HG03045 (cell line): ENCODE data around the gene PDP2.
"Not testable (repeated sequence)": the region's sequence is repeated elsewhere in the genome, so short reads cannot be mapped to it uniquely, and the experiment has no call there.

Experiments
- ATAC-seq: cut with Tn5 transposase; IDR thresholded peaks from one replicate; pipeline ENCODE4 v1.9.1; 2021; ENCODE audit warnings: mild to moderate bottlenecking, moderate library complexity; ENCODE audit not compliant: unreplicated experiment

PDP2 gene

DNA sequence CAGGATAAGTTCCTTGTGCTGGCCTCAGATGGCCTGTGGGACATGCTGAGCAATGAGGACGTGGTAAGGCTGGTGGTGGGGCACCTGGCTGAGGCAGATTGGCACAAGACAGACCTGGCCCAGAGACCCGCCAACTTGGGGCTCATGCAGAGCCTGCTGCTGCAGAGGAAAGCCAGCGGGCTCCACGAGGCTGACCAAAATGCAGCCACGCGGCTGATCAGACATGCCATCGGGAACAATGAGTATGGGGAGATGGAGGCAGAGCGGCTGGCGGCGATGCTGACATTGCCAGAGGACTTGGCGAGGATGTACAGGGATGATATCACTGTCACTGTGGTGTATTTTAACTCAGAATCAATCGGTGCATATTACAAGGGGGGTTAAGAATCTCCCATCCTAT lies 5.2 kb downstream of the PDP2 start:
- no peak for ATAC-seq

DNA sequence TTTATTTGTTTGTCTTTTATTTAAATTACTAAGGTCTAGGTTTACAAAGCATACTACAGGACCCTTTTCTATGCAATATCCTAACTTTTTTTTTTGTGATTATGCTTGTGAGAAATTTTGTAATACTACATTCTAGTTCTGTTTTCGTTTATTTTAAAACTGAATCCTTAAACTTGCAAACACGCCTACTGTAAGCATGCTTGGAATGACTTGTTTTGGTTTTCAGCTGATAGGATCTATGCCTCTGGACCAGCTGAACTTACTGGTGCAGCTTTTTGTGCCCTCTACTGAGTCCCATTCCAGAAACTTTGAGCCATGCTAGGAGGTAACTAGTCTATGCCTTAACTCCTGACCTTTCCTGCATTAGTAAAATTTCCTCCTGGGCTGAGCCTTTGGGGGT lies 6.0 kb downstream of the PDP2 start:
- no peak for ATAC-seq

DNA sequence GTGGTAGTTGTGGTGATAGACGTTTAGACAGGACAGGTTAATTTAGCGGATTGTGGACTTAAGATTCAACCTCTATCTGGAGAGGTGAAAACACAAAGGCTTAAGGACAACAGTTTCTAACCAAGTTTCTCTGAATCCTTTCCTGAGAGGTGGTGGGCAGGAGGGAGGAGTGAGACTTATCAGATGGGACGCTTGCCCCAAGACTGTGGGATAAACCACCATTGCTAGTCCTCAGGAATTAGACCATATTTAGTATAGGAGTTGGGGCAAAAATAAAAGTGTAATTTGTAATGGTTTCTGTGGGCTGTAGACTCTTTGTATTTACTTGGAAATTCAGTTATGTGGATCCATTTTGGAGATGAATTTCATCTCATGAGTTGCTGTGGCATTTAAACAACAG lies 6.6 kb downstream of the PDP2 start:
- no peak for ATAC-seq

DNA sequence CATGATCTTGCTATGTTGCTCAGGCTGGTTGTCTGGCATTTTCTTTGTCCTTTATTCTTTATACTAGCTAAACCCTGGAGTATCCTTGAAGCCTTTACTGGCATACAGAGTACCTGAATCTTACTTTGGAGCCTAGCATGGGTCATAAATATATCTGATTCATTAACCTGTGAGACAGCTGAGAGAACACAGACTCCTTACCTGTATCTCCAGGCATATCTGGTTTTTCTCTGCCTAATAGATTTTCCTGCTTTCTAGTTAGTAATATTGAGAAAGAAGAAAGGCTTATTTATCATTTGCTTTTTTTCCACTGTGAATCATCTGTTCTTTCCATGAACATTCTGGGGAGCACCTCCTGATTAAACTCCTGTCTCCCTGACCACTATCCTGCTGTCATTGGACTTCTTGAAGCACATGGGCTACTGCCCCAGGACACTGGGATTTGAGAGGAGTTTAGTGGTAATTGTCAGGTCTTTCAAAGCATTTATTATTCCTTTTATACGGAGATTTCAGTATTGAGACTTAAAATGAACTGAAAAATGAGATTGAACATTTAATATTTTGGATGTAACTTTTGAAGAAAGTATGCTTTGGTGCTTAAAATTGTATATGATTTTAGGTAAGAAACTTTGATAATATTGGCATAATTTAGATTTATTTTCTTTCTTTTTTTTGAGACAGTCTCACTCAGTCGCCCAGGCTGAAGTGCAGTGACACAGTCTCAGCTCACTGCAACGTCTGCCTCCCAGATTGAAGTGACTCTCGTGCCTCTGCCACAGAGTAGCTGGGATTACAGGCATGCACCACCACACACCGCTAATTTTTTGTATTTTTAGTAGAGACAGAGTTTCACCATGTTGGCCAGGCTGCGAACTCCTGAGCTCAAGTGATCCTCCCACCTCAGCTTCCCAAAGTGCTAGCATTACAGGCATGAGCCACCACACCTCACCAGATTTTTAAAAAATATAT lies 8.6 kb downstream of the PDP2 start:
- no peak for ATAC-seq

DNA sequence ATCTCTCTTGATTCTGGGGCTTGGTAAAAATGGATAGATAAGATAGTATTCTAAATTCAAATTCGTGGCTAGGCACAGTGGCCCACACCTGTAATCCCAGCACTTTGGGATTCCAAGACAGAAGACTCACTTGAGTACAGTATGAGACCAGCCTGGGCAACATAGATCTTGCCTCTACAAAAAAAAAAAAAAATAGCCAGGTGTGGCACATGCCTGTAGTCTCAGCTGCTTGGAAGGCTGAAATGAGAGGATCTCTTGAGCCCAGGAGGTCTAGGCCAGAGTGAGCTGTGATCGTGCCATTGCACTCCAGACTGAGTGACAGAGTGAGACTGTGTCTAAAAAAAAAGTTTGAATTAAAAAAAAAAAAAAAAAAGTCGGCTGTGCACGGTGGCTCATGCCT lies 9.3 kb downstream of the PDP2 start:
- ATAC-seq: no peak

DNA sequence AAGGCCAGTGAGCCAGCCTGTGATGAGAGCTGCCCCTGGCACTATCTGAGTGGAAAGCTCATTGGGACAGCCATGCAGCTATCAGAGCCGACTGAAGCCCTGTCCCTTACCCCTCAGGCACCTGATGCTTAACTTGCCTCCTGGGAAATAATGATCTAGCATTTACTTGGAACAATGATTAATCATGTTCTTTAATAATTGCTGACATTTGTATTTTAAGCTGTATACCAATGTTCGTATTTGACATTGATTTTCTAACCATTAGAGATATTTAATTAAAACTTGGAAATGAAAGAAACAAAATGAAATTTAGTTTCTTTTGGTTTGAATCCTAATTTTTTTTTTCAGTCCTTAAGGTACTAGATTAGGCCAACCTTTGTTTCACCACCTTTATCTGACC lies 10.5 kb downstream of the PDP2 start:
- ATAC-seq: no peak

DNA sequence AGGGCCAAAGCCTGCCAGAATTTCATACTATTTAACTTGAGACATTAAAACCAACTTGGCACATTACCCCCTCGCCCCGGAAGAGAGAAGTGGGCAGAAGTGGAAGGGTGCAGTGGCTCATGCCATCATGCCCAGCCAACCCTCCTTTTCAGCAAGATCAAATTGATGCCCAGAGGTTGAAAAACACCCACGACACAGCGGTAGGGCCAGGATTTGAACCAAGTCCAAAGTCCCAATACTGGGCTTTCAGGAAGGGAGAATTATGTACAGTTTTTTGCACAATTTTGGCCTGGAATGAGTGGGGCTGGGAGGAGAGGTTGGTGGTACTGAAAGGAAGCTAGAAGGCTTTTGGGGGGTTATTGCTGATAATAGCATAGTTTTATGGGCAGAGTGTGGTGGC lies 11.0 kb downstream of the PDP2 start:
- ATAC-seq: no peak

DNA sequence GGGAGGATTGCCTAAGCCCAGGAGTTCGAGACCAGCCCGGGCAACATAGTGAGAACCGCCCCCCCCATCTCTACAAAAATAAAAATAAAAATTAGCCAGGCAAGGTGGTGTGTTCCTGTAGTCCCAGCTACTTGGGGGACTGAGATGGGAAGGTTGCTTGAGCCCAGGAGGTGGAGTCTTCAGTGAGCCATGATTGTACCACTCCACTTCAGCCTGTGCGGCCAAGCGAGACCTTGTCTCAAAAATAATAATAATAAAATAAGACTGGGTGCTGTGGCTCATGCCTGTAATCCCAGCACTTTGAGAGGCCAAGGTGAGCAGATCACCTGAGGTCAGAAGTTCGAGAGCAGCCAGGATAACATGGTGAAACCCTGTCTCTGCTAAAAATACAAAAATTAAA lies 11.5 kb downstream of the PDP2 start:
- ATAC-seq: no peak

DNA sequence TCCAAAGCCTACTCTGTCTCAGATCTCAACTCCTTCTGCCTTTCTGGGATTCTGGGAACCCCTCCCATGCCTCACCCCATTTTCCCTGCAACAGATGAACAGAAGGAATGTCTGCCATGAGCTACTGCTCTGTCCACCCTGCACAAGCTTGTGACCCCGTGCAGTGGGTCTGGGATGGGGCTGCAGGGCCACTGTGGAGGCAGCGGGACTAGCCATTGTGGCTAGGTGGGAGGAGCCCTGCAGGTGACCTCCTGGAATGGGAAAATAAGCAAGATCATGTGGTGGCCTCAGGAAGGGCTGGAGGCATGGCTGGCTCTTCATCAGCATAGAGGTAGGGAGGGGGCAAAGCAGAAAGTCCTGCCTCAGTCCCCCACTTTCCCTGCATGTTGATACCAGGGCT lies 13.7 kb downstream of the PDP2 start:
- no peak for ATAC-seq

DNA sequence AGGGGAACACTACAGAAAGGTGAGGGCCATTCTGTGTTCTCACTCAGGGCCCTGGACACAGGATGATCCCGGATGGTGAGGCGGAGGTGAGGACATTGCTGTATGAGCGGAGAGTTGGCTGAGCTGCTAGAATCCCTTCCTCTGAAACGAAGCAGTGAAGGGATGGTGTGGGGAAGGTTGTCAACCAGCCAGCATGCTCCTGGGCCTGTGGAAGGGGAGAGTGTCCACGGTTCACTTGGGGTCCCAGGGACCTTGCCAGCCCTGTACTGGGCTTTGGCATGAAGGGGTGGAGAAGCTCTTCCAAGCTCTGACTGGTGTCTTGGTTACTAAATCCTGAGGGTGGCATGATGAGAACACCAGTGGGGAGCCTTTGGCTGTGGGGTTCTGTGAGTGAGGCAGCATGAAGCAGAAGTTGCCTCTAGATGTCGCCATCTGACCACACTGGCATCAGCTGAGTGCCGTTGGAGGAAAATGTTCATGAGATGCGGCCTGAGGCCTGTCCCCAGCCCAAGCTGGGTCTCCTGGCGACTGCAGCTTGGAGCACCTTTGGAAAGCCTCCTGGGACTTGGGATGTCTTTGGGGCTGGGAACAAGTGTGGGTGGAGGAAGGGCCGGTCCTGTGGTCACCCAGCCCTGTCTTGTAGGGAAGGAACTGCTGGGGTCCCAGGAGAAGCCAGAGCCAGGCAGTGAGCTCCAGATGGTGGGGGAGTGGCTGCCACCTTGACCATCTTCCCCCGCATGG lies 14.8 kb downstream of the PDP2 start:
- no peak for ATAC-seq

DNA sequence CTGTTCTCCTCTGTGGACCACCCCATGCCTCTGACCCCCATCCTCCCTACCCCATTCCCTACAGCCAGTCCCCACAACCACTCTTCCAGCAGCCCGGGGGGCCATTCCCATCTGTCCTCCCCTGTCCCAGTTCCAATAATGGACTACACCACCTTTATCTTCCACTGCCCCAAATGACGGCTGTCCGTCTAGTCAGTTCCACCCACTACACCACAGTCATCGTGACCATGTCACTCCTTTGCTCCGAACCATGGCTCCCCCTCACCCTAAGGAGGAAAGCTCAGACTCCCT lies 15.3 kb downstream of the PDP2 start:
- no peak for ATAC-seq

DNA sequence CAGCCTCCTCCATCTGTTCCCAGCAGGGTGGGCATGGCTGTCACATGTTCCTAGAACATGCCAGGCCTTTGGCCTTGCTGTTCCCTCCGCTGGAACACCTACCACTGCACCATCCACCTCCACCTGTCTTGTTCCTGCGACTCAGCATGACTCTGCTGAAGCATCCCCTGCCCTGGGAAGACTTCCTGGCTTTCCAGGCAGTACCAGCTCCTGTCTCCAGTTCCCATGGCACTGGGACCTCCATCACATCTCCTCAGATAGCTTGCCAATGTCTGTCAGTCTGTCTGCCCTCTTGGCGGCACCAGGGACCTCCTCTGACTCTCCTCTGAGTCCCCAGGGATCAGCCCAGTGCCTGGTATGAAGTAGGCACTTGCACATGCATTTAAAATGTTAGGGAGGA lies 15.7 kb downstream of the PDP2 start:
- ATAC-seq: no peak

DNA sequence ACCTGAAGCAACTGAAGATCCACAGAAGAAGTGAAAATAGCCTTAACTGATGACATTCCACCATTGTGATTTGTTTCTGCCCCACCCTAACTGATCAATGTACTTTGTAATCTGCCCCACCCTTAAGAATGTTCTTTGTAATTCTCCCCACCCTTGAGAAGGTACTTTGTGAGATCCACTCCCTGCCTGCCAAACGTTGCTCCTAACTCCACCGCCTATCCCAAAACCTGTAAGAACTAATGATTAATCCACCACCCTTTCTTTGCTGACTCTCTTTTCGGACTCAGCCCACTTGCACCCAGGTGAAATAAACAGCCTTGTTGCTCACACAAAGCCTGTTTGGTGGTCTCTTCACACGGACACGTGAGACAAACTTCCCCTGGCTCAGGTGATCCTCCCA lies 16.4 kb downstream of the PDP2 start:
- ATAC-seq: not testable (repeated sequence)

DNA sequence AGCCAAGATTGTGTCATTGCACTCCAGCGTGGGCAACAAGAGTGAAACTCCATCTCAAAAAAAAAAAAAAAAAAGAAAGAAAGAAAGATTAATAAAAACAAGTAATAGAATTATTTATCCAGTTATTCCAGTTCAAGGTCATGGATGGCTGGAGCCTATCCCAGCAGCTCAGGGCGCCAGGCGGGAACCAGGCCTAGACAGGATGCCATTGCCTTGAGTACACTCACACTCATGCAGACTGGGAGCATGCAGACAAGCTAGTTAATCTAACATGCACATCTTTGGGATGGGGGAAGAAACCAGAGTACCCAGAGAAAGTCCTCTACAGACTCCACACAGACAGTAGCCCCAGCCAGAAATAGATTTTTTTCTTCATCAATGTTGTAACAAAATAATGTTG lies 17.9 kb downstream of the PDP2 start:
- no peak for ATAC-seq

DNA sequence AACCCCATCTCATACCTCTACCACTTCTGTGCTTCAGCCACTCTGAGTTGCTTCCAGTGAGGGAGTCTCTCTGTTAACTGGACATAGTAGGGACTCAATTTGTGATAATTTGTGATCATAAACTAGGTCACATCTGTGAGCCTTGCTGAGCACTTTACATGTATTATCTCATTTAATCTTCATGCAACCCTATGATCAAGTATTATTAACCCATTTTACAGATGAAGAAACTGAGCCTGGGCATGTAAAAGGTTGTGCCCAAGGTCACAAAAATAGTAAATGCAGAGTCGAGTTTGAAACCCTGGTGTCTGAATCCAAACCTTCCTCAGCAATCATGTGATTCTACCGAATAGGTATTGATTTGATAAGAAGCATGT lies 18.6 kb downstream of the PDP2 start:
- no peak for ATAC-seq

DNA sequence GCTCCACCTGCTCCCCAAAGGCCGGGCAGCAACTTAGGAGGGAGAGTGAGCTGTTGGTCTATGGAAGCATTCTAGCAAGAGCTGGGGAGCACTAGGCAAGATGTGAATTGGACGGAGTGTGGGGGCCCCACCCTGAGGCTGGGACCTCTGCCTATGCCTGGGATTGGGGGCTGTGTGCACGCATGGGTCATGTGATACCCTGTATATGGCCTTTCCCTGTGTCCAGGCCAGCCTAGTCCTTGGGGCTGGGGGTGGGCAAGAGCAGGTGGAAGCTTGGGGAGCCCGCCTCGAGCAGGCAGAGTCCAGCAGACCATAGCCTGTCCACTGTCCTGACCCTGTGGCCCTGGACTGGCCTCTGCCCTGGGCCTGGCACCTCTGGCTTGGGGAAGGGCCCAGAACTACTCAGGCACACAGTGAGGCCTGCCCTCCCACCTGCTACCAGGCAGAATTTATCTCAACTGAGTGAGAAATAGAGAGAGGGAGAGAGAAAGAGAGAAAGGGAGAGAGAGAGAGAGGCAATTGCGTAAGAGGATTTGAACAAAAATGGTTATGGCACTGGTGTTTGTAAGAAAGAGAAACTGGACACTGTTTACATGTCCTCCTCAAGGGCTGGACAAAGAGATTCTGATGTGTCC lies 19.1 kb downstream of the PDP2 start:
- ATAC-seq: no peak

DNA sequence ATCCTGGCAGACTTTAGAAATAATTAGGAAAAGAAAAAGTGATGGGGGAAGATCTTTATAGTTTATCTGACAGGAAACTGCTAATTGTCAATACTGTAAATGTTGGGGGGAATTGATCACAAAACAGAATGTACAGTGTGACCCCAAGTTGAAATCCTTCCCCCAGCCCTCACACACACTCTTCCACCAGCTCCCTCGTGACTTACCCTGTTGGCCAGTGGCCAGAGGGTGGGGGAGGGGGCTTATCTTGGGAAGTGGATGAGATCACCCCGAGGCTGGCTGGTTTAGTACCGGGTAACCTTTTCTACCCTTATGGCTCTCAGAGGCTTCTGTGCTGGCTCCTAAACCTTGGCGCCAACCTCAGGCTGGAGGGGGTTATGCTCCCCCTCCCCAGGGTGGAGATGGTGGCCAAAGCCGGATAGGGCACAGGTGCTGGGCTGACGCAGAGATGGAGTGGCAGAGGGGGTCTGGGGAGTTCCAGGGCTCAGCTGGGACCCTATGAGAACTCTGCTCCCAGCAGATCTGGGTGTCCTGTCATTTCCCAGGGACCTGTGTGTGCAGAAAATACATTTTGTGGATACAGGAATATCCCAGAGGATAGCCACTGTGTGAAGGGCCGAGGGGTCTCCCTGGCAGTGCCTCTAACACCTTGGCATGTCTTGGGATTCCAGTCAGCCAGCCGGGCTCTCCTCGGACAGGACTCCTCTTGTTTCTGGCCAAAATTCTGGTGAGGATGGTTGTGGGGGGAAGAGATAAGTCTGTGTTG lies 19.8 kb downstream of the PDP2 start:
- ATAC-seq: no peak

DNA sequence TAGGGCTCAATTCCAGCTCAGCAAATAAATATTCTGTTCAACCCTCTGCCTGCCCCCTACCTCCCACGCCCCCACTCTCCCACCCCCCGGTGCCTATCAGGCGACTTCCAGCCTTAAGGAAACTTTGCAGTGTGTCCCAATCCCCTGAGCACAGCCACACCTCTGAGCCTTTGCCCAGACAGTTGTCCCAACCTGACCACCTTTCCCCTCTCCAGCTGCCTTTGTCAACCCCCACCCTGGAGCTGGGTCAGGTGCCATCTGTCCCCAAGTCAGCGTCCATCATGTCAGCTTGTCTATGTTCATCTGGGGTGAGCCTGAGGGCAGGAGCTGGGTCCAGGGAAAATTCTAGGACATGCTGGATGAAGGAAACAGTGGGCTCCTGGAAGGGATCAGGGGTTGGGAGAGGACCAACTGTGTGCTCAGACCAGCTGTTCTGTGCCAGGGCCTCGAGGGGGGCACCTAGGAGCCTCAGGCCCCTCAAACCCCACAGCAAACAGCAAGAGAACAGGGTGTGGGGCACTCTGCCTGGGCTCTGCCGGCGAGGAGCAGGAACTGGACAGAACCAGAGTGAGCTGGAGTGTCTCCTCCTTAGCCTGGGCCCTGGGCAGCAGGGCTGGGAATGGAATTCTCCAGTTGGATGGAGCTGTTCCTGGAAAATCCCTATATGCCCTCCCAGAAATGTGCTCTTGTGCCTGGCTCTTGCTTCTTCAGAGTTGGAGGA lies 20.6 kb downstream of the PDP2 start:
- no peak for ATAC-seq

DNA sequence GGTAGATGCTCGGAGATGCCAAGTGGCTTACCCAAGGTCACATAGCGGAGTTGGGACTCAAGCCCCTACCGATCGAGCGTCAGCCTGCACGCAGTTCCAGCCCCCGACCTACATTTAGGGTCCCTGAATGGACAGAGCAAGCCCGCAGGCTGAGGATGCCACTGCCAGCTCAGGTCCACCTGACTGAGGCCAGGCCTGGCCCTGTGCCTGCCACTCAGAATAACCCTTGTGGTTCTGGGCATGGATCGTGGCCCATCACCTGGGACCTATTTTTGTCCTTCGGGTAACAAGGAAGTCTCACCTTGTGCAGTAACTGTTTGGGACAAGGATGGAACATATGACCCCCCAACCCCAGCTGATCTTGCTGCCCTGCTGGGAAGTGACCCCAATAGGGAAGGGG lies 21.3 kb downstream of the PDP2 start:
- no peak for ATAC-seq

DNA sequence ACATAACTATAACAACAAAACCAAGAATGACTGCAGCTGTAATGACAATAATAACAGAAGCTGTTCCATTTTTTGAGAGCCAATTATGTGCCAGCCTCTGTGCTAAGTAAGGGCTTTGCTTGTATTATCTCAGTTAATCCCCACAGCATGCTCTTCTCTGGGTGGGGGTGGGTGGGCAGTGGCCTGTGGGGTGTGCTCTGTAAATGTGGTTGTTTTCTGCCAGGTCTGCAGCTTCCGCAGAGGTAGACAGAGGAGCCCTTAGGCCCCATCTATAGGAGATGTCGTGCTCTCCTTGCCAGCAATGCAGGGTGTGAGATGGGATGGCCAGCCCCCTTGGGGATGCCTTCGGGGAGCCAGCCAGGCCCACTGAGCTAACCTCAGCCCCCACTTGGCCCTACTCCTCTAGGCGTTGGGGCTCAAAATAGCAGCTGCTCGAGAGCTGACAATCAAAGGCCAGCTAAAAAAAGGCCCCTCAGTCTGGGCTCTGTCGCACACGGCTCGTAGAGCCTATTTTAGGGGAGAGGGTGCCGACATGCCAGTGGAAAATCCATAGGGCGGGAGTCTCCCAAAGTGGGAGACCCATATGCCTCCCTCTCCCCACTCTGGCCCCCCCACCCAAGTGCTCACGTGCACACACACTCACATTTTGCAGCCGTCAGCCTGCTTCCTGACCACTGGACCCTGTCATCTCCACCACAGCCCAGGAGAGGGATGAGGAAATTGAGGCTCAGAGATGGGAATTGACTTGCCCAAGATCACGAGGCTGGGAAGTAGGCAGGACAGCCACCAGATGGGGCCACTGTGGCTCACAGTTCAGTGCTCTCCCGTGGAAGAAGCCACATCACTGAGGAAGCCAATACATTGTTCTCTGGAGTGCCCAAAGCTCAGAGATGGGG lies 22.6 kb downstream of the PDP2 start:
- ATAC-seq: no peak
